Measurements from ENCODE around the gene SLC12A7.
A peak's percentile ranks its signal among the peaks of the same experiment; 100 is the strongest.

- TF ChIP-seq CTCF (IDR thresholded peaks at IDR 0.05) (no peak), POLR2A (IDR thresholded peaks at IDR 0.05) (peak; percentile 59 to 62)
These were observed at the start of gene SLC12A7 for GRCh38 chr5:1111727-1112289.
